ENCODE measurements around the gene ID4. TPM values are rescaled to one million over a fixed set of nuclear protein-coding genes. Genes with fewer than 3 reads are reported as not detected.

ID4 gene
- total and polyA plus RNA-seq, 2 of the 8 experiments (the other 6 are each of a cell fraction or from before 2014, with no cell fraction given) = 2.0 to 8.3 TPM

DNA sequence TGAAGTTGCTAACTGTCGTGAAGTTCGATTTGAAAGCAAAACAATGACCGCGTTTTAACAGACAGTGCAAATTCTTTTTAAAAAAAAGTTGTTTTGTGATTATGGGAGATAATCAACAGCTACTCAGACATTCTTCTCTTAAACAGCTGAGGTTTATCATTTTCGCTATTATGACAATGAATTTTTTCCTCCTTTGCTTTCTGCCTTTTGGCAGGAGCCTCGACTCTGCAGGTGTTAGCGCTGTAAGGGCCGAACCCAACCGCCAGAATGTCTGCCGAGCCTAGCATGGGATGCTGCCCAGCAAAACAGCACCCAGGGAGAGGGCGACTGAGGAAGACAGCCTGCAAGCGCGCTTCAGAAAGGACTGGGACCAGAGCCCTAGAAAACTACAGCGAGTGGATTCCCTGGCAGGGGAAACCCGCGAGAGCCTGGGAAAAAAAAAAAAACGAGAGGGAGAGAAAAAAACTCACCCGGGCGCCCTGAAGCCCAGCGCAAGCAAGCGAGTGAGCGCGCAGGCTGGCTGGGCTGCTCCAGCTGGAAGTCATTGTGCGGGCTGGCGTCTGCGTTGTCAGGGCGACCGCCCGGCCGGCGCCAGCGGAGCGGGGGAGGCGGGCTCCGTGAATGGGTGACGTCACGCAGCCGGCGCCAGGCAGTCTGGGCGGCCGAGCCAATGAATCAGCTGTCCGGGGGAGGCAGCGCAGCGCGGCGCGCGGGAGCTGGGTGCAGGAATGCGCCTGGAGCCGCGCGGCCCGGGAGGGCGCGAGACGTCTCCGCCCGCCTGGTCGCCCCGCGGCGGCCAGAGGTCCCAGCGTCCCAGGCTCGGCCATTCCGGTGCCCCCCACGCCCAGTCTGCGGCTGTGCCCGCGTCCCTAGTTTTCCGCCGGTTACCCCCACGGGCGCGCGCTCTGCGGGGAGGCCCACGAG is 32.7 kb upstream of the ID4 start:
- H3K14ac ChIP-seq (ENCODE audit: insufficient read length) = no peak overlapping the region
- H3K4me3 ChIP-seq (ENCODE audit: extremely low read depth in 1 of 4, insufficient read depth in 2 of 4, low read depth in 3 of 4, low read length in 4 of 4) = peak overlapping the region; percentile 48 to 72 (median 68)
- no peaks in the 10 kb centered on the region for H3K79me2 ChIP-seq (ENCODE audit: control insufficient read depth in 1 of 2, insufficient read depth in 2 of 2, low read length in 2 of 2)
- H3K27ac ChIP-seq (ENCODE audit: low read depth, low read length) = peak overlapping the region; percentile 72
- peak overlapping the region; percentile 95; the same call in 1 of the 2 replicates for H2BK12ac ChIP-seq (ENCODE audit: low read depth, low read length)
- peaks cover 0 to 7% of the 10 kb centered on the region in 2 experiments; a peak in 1 of 4 replicates for H3K9me3 ChIP-seq (ENCODE audit: insufficient read depth in 2 of 2, low read depth in 1 of 2, low read length in 1 of 2)
- H3K18ac ChIP-seq (ENCODE audit: extremely low read depth, low read length) = no peak overlapping the region; the same call in 1 of the 2 replicates
- no peaks in the 10 kb centered on the region for H3K79me1 ChIP-seq (ENCODE audit: low read depth, low read length)
- peak overlapping the region; percentile 39 for H3K4ac ChIP-seq (replicated peaks; ENCODE audit: insufficient read length, low read depth, low read length)
- no peak overlapping the region; the same call in 1 of the 2 replicates for H2AK5ac ChIP-seq (ENCODE audit: low read depth, low read length)
- DNase-seq (ENCODE audit: low read depth in 1 of 2, low spot score in 2 of 2) (peak; percentile 82 to 93), FAIRE-seq (no peak)
- no peaks in the 10 kb centered on the region for H4K20me1 ChIP-seq (replicated peaks in 1 of 2; ENCODE audit: control insufficient read depth in 1 of 2, insufficient read depth in 2 of 2, low read length in 2 of 2)
- H2BK20ac ChIP-seq (ENCODE audit: low read length) = no peak overlapping the region
- H3K4me1 ChIP-seq (replicated peaks in 1 of 4; ENCODE audit: control insufficient read depth in 3 of 4, insufficient read depth in 4 of 4, low read length in 3 of 4) = peaks cover 0 to 7% (median 3%) of the 10 kb centered on the region in 4 experiments; a peak in 4 of 7 replicates
- peaks cover 5% of the 10 kb centered on the region; the same call in 1 of the 2 replicates for H3K23me2 ChIP-seq (ENCODE audit: low read depth, low read length)
- H3K56ac ChIP-seq (replicated peaks; ENCODE audit: insufficient read length, low read depth, low read length) = no peak overlapping the region
- H4K91ac ChIP-seq (replicated peaks; ENCODE audit: insufficient read length, low read length) = no peak overlapping the region
- no peak overlapping the region for H2BK120ac ChIP-seq (replicated peaks; ENCODE audit: low read depth, low read length)
- peak overlapping the region; percentile 75 to 79 for H3K4me2 ChIP-seq (ENCODE audit: insufficient read depth in 1 of 2, low read depth in 2 of 2, low read length in 2 of 2)
- peak overlapping the region; percentile 92; the same call in 1 of the 2 replicates for H4K8ac ChIP-seq (ENCODE audit: extremely low read depth, insufficient read depth, low read length)
- H3K27me3 ChIP-seq (replicated peaks in 1 of 4; ENCODE audit: control insufficient read depth in 3 of 4, extremely low read depth in 1 of 4, insufficient read depth in 3 of 4, low read length in 3 of 4) = no peaks in the 10 kb centered on the region; a peak in 1 of 7 replicates
- CTCF ChIA-PET (ENCODE audit: partially characterized antibody) = interaction anchor here (0.7 to 1.5 kb wide), 5 partner anchors 12 to 252 kb away, joined by 3 to 4 read pairs (median 3); no protein-coding TSS in a partner anchor
- H2BK15ac ChIP-seq (ENCODE audit: low read length) = no peak overlapping the region
- WGBS, 2 experiments (ENCODE audit: extremely low coverage in 1 of 2, insufficient coverage in 1 of 2, insufficient read length in 1 of 2, insufficient replicate concordance in 2 of 2, low coverage in 1 of 2, low lambda C conversion rate in 2 of 2, missing lambda C conversion rate in 1 of 2) = 3% methylated on average over 71 of the region's 77 CpGs; no CpG with 5 or more reads in 1 of the 2 experiments
- H4K5ac ChIP-seq (ENCODE audit: insufficient read length, low read depth, low read length) = peak overlapping the region; percentile 57
- H3K9ac ChIP-seq (replicated peaks in 1 of 4; ENCODE audit: extremely low read depth in 1 of 4, low read depth in 3 of 4, low read length in 3 of 4) = peak overlapping the region; percentile 65 to 80 (median 70)
- peak overlapping the region; percentile 66 for H2BK5ac ChIP-seq (ENCODE audit: low read depth, low read length)
- H3K23ac ChIP-seq (ENCODE audit: insufficient read length) = no peak overlapping the region
- no peaks in the 10 kb centered on the region for H3K36me3 ChIP-seq (ENCODE audit: control insufficient read depth in 2 of 4, insufficient read depth in 4 of 4, low read length in 3 of 4)
- H2AFZ ChIP-seq (ENCODE audit: low read length) = 0 out of 2 replicates have a peak overlapping the region, but pooled peaks have one; percentile 34
- POLR2A ChIA-PET (ENCODE audit: partially characterized antibody) = interaction anchor here (0.5 to 3.2 kb wide), 3 partner anchors 33 to 917 kb away, joined by 3 to 25 read pairs (median 5); partner anchors contain the start of gene ID4
- no peak for TF ChIP-seq SP1 (IDR thresholded peaks at IDR 0.05; ENCODE audit: low read depth, low read length)
- TF ChIP-seq BRCA1 (IDR thresholded peaks at IDR 0.05; ENCODE audit: low read depth, low read length) = peak; percentile 58; the same call in 1 of the 2 replicates
- peak; percentile 81 for TF ChIP-seq TAF1 (IDR thresholded peaks at IDR 0.05; ENCODE audit: low read depth, low read length)
- no peak for TF ChIP-seq NANOG (IDR thresholded peaks at IDR 0.05; ENCODE audit: insufficient read depth, low read depth, low read length, poor library complexity, severe bottlenecking)
- TF ChIP-seq SIRT6 (IDR thresholded peaks at IDR 0.05; ENCODE audit: low read length) = no peak
- no peak for TF ChIP-seq SP4 (IDR thresholded peaks at IDR 0.05; ENCODE audit: low read length)
- TF ChIP-seq, protein P1, sequence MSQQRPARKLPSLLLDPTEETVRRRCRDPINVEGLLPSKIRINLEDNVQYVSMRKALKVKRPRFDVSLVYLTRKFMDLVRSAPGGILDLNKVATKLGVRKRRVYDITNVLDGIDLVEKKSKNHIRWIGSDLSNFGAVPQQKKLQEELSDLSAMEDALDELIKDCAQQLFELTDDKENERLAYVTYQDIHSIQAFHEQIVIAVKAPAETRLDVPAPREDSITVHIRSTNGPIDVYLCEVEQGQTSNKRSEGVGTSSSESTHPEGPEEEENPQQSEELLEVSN (IDR thresholded peaks at IDR 0.05) = peak; percentile 40
- peak; percentile 41 to 96 for TF ChIP-seq EP300 (IDR thresholded peaks at IDR 0.05; ENCODE audit: borderline replicate concordance in 1 of 2, low read depth in 2 of 2, low read length in 2 of 2)
- no peak for TF ChIP-seq FOSL1 (IDR thresholded peaks at IDR 0.05; ENCODE audit: insufficient read depth, low read depth, low read length)
- TF ChIP-seq KDM5A (IDR thresholded peaks at IDR 0.05; ENCODE audit: low read length) = no peak

All from H1 (cell line).